ENCODE data around the gene ARHGAP29. TPM values are rescaled to one million over a fixed set of nuclear protein-coding genes. Genes with fewer than 3 reads are reported as not detected.

ARHGAP29 gene
- total and polyA plus RNA-seq, 2 of the 4 experiments (the other 2 are of a cell fraction), result 19.1 to 30.3 TPM

GRCh38 chr1:94265906-94266305, 28.5 kb upstream of the ARHGAP29 start:
- Histone ChIP-seq H3K79me1 (ENCODE audit: low read depth in 1 of 2, low read length in 2 of 2) (0 out of 4 replicates have a peak, but pooled peaks cover 0 to 3% of the 10 kb centered on the region in 2 experiments), H3K14ac (replicated peaks; ENCODE audit: low read depth, low read length) (peak overlapping the region; percentile 41; the same call in 1 of the 2 replicates), H2BK15ac (ENCODE audit: low read depth, low read length) (peak overlapping the region; percentile 34; the same call in 2 of the 3 replicates), H4K91ac (ENCODE audit: insufficient read depth, low read depth, low read length) (no peak overlapping the region), H2AK5ac (ENCODE audit: low read depth, low read length) (peak overlapping the region; percentile 19; the same call in 1 of the 2 replicates), H3K4me3 (ENCODE audit: insufficient read depth, low read depth, low read length) (no peak overlapping the region), H3K23ac (ENCODE audit: low read depth, low read length) (no peak overlapping the region), H2BK120ac (ENCODE audit: low read depth, low read length) (peak overlapping the region; percentile 38; the same call in 1 of the 2 replicates), H3K9me1 (ENCODE audit: insufficient read depth, low read length) (0 out of 2 replicates have a peak, but pooled peaks cover 3% of the 10 kb centered on the region), H3K18ac (ENCODE audit: low read depth, low read length) (no peak overlapping the region), H4K8ac (ENCODE audit: low read depth in 2 of 2, low read length in 2 of 2) (no peak overlapping the region), H3K4me1 (ENCODE audit: control insufficient read depth, insufficient read depth, low read length) (peaks cover 16% of the 10 kb centered on the region), H2BK5ac (ENCODE audit: low read depth, low read length, poor library complexity, severe bottlenecking) (no peak overlapping the region), H3K9me3 (ENCODE audit: control insufficient read depth, insufficient read depth, low read length) (no peaks in the 10 kb centered on the region), H2AK9ac (replicated peaks; ENCODE audit: low read depth, low read length, poor library complexity) (no peak overlapping the region), H3K36me3 (ENCODE audit: control insufficient read depth, insufficient read depth, low read length) (no peaks in the 10 kb centered on the region), H3K4ac (ENCODE audit: low read depth, low read length) (no peak overlapping the region), H4K20me1 (ENCODE audit: insufficient read depth, low read length) (no peaks in the 10 kb centered on the region), H2BK20ac (ENCODE audit: low read depth, low read length) (0 out of 2 replicates have a peak overlapping the region, but pooled peaks have one; percentile 21), H3K27ac (ENCODE audit: insufficient read depth, low read length) (no peak overlapping the region), H3K27me3 (ENCODE audit: control insufficient read depth, insufficient read depth, low read length) (no peaks in the 10 kb centered on the region), H2AFZ (replicated peaks; ENCODE audit: low read length, poor library complexity) (peak overlapping the region; percentile 14), H3K9ac (ENCODE audit: low read depth, low read length) (no peak overlapping the region), H3K4me2 (ENCODE audit: low read depth, low read length) (no peak overlapping the region), H4K5ac (ENCODE audit: low read depth, low read length) (no peak overlapping the region), H3K56ac (ENCODE audit: extremely low read depth, insufficient read depth, low read length) (no peak overlapping the region)
- DNase-seq (peak; percentile 31), ATAC-seq (ENCODE audit: low read depth) (peak; percentile 59)
- no TSS peak for BruUV-seq (replicated peaks)
- dilution Hi-C loops (cut with HindIII; ENCODE audit: low sequenced_read_pairs, unreplicated experiment) (no loop called here), in situ Hi-C loops (cut with MboI; ENCODE audit: low sequenced_read_pairs) (no loop called here), intact Hi-C loops (cut with micrococcal nuclease) (no loop called here)
- no CpG with 5 or more reads among the region's 2 CpGs for WGBS, 2 experiments (ENCODE audit: extremely low coverage in 2 of 2, insufficient read length in 1 of 2)
- CTCF ChIA-PET, result interaction anchor here (0.6 kb wide), 1 partner anchor 20 kb away, joined by 4 read pairs; no protein-coding TSS in a partner anchor
- POLR2A ChIA-PET (ENCODE audit: unreplicated experiment), result no interaction called here
- TF ChIP-seq CHD1 (IDR thresholded peaks at IDR 0.05; ENCODE audit: low read depth, low read length), result no peak
- no peak for TF ChIP-seq MXI1 (IDR thresholded peaks at IDR 0.05; ENCODE audit: borderline replicate concordance, low read depth, low read length)
- TF ChIP-seq FOS (IDR thresholded peaks at IDR 0.05; ENCODE audit: low read depth, low read length), result no peak
- TF ChIP-seq NFE2L2 (IDR thresholded peaks at IDR 0.05; ENCODE audit: low read depth, low read length), result no peak
- TF ChIP-seq POLR2A (IDR thresholded peaks at IDR 0.05; ENCODE audit: low read depth, low read length), result no peak
- TF ChIP-seq RFX5 (IDR thresholded peaks at IDR 0.05; ENCODE audit: low read depth, low read length), result no peak
- no peak for TF ChIP-seq BHLHE40 (IDR thresholded peaks at IDR 0.05; ENCODE audit: low read depth, low read length)
- no peak for TF ChIP-seq MAFK (IDR thresholded peaks at IDR 0.05; ENCODE audit: low read depth, low read length)
- TF ChIP-seq CTCF (conservative IDR thresholded peaks at IDR 0.05; ENCODE audit: low read depth, low read length), result no peak
- TF ChIP-seq MAZ (IDR thresholded peaks at IDR 0.05; ENCODE audit: borderline replicate concordance, low read depth, low read length), result no peak
- no peak for TF ChIP-seq CEBPB (IDR thresholded peaks at IDR 0.05; ENCODE audit: low read depth, low read length)
- no peak for TF ChIP-seq RCOR1 (IDR thresholded peaks at IDR 0.05; ENCODE audit: insufficient replicate concordance, low read length)
- TF ChIP-seq USF2 (IDR thresholded peaks at IDR 0.05; ENCODE audit: low read depth, low read length), result no peak
- TF ChIP-seq ELK1 (IDR thresholded peaks at IDR 0.05; ENCODE audit: borderline replicate concordance, low read depth, low read length), result no peak
- TF ChIP-seq RAD21 (IDR thresholded peaks at IDR 0.05; ENCODE audit: low read length), result no peak
- no peak for TF ChIP-seq SMC3 (IDR thresholded peaks at IDR 0.05; ENCODE audit: low read depth, low read length)

All from IMR-90 (cell line).